Neural crest cell (in vitro differentiated cells): Measurements from ENCODE around the gene CXCR1. TPM values are rescaled to one million over a fixed set of nuclear protein-coding genes. Genes with fewer than 3 reads are reported as not detected.
A peak's percentile ranks its signal among the peaks of the same experiment; 100 is the strongest.

Experiments
- DNase-seq: peaks from one replicate; pipeline ENCODE4 v3.0.0; 2021; ENCODE audit warnings: low read depth, mixed read lengths, low spot score
- H3K27ac Mint-ChIP-seq: one replicate; pipeline ENCODE4 v1.8.0; 2021; ENCODE audit warnings: mild to moderate bottlenecking, mixed read lengths; ENCODE audit not compliant: unreplicated experiment
- H3K27me3 Mint-ChIP-seq: 2 replicates; pipeline ENCODE4 v1.8.0; 2021; ENCODE audit warnings: low read depth, mild to moderate bottlenecking, mixed read lengths
- H3K36me3 Mint-ChIP-seq: 2 replicates; pipeline ENCODE4 v1.8.0; 2021; ENCODE audit warnings: low read depth, mild to moderate bottlenecking, mixed read lengths
- H3K4me1 Mint-ChIP-seq: 2 replicates; pipeline ENCODE4 v1.8.0; 2021; ENCODE audit warnings: mixed read lengths
- H3K4me3 Mint-ChIP-seq: one replicate; pipeline ENCODE4 v1.8.0; 2021; ENCODE audit warnings: mild to moderate bottlenecking, mixed read lengths
- H3K9me3 Mint-ChIP-seq: 2 replicates; pipeline ENCODE4 v1.8.0; 2021; ENCODE audit warnings: mixed read lengths
- total RNA-seq: library from RNA; stranded (reverse); gene quantifications from 2 replicates; pipeline ENCODE4 v1.2.1, GENCODE V29; 2021
- TF ChIP-seq, protein P1 (sequence below): fragments of 200-600 bp; sonication (generic); conservative IDR thresholded peaks from 2 replicates; pipeline ENCODE4 v1.5.0; 2021; ENCODE audit warnings: antibody characterized with exemption, mild to moderate bottlenecking

CXCR1 gene
- total RNA-seq, 1 donor from 2014 or later, result not detected

DNA sequence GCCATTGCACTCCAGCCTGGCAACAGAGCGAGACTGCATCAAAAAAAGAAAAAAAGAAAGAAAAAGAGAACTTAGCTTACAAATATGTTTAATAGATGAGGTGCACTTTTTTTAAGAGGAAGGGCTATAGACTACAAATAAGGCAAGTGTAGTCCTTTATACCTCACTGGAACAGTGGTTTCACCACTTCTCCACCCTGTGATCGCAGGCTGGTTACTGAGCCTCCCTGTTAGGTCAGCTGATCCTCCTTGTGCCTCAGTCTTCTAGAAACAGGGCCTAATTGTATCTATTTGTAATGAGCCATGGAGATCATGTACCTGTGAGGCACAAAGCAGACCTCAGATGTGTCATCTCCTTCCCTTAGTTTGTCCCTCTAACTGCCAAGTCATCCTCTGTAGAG lies 36.4 kb downstream of the CXCR1 start:
- no peak for DNase-seq
- H3K36me3 Mint-ChIP-seq, result no peaks in the 10 kb centered on the region
- H3K4me1 Mint-ChIP-seq, result peaks cover 4% of the 10 kb centered on the region
- H3K27ac Mint-ChIP-seq, result no peak overlapping the region
- H3K9me3 Mint-ChIP-seq, result peaks cover 2% of the 10 kb centered on the region
- peaks cover 13% of the 10 kb centered on the region for H3K27me3 Mint-ChIP-seq
- TF ChIP-seq, protein P1, sequence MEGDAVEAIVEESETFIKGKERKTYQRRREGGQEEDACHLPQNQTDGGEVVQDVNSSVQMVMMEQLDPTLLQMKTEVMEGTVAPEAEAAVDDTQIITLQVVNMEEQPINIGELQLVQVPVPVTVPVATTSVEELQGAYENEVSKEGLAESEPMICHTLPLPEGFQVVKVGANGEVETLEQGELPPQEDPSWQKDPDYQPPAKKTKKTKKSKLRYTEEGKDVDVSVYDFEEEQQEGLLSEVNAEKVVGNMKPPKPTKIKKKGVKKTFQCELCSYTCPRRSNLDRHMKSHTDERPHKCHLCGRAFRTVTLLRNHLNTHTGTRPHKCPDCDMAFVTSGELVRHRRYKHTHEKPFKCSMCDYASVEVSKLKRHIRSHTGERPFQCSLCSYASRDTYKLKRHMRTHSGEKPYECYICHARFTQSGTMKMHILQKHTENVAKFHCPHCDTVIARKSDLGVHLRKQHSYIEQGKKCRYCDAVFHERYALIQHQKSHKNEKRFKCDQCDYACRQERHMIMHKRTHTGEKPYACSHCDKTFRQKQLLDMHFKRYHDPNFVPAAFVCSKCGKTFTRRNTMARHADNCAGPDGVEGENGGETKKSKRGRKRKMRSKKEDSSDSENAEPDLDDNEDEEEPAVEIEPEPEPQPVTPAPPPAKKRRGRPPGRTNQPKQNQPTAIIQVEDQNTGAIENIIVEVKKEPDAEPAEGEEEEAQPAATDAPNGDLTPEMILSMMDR, result no peak
- H3K4me3 Mint-ChIP-seq, result no peak overlapping the region

DNA sequence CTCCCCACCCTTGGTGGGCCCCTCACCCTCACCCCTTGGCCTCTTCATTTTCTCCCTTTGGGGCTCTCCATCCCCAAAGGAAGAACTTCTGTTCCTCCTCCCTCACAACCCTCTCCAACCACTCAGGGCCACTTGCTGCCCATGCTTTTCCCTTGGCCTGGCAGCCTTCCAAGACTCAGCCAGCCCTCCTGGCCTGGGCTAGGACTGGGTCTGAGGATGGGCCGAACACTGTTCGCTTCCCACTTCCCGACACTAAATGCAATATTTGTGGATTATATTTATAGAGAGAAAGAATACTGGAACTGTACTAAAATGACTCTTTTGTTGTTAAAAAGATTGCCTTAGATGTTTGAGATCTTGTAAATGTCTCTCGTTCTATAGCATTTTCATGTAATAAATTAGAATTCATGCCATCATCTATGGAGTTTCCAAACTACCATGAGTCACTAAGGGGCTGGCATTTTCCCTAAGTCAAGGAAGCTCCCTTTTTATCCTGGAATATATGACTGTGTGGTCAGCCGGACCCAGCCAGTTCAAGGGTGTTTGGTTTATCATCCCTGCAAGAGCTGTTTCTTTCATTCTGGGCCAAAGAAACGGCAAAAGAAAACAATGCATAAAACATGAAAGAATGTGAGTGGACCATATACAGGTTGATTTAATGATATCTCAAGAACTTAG lies 37.2 kb downstream of the CXCR1 start:
- H3K27ac Mint-ChIP-seq, result no peak overlapping the region
- H3K9me3 Mint-ChIP-seq, result no peaks in the 10 kb centered on the region
- DNase-seq, result no peak
- no peak overlapping the region for H3K4me3 Mint-ChIP-seq
- H3K36me3 Mint-ChIP-seq, result no peaks in the 10 kb centered on the region
- TF ChIP-seq, protein P1, result no peak
- H3K4me1 Mint-ChIP-seq, result peaks cover 5% of the 10 kb centered on the region
- H3K27me3 Mint-ChIP-seq, result peaks cover 8% of the 10 kb centered on the region

DNA sequence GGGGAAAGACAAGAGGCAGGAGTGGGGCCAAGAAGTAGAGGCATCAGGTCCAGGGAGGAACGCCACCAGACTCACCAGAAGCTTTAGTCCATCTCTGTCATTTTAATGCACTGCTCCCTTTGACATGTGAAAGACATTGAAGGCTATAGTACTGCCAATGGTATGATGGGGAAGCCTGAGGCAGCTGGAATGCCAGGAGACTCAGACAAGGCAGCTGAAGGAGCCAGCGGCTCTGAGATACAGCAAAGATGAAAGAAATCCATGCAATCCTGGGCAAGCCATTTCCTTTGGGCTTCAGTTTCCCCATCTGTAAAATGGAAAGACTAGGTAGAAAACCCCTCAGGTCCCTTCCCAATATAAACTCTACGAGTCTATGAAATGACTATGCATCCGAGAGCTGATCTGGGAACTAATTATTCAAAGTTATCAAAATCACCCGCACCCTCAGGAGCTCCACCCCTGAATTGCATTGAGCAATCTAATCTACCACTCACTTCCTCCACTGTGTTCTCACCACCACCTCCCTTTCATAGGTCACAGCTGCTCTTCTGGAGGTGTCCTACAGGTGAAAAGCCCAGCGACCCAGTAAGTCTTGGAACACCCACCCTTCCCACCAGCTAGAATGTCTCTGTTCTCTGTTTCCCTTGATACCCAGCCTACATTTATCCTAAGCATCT lies 37.8 kb downstream of the CXCR1 start:
- Mint-ChIP-seq H3K9me3 (no peaks in the 10 kb centered on the region), H3K27ac (no peak overlapping the region), H3K4me3 (no peak overlapping the region), H3K36me3 (no peaks in the 10 kb centered on the region), H3K4me1 (peaks cover 5% of the 10 kb centered on the region), H3K27me3 (peaks cover 8% of the 10 kb centered on the region)
- DNase-seq, result no peak
- TF ChIP-seq, protein P1, result no peak

DNA sequence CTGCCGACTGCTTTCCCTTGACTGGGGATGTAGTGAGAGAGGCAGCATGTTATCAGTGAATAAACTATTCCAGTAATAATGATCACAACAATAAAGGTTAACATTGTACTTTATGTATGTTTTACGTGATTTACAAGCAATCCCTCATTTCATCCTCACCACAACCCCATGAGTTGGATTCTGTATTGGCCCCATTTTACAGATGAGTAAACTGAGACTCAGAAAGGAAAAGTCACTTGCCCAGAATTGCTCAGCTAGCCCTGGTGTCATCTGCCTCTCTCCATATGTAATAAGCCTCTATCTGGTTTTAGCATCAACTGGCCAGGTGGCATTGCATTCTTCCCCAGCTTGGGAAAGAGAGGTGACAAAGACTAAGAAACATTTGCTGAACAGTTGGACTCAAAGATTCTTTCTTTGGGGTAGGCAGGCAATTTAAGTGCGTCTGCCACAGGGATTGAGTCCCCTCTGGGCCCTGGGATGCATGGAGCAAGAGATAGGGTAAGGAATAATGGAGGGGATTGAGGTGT lies 38.8 kb downstream of the CXCR1 start:
- Mint-ChIP-seq H3K9me3 (no peaks in the 10 kb centered on the region), H3K4me3 (no peak overlapping the region), H3K27me3 (peaks cover 8% of the 10 kb centered on the region), H3K27ac (no peak overlapping the region), H3K4me1 (peaks cover 5% of the 10 kb centered on the region), H3K36me3 (no peaks in the 10 kb centered on the region)
- TF ChIP-seq, protein P1, result no peak
- no peak for DNase-seq

DNA sequence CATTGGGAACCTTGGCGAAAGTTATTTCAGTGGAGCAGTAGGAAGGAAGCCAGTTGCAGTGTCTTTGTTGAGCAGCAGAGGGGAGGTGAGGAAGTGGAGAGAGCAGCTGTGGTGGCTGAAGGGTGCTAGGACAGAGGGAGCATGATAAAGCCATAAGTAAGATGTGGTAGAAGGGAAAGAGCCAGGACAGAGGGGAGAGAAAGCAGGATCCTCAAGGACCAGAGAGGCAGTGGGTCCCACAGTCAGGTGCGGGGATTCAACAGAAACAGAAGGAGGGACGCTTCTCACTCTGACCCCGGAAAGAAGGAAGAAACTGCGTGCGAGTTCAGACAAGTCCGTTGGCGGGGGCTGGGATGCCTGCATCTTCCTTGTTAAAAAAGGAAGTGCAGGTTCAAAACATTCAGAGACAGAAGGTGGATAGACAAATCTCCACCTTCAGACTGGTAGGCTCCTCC lies 41.1 kb downstream of the CXCR1 start, which contains the start of gene CXCR2:
TSS of gene CXCR2 (plus strand) at position 403 of the 455 bp plus-strand sequence. CDS start 8,774 bp downstream, outside the sequence.
- H3K4me1 Mint-ChIP-seq, result peaks cover 5% of the 10 kb centered on the region
- H3K9me3 Mint-ChIP-seq, result peaks cover 6% of the 10 kb centered on the region
- H3K36me3 Mint-ChIP-seq, result peaks cover 3% of the 10 kb centered on the region
- TF ChIP-seq, protein P1, result no peak
- peak within 1 kb of the TSS; percentile 0 for H3K27ac Mint-ChIP-seq
- H3K27me3 Mint-ChIP-seq, result peaks cover 11% of the 10 kb centered on the region
- DNase-seq, result no peak
- H3K4me3 Mint-ChIP-seq, result no peak within 1 kb of the TSS
